A172 (cell line): Measurements from ENCODE around the gene LCP2. TPM values are rescaled to one million over a fixed set of nuclear protein-coding genes. Genes with fewer than 3 reads are reported as not detected.

Experiments
- DNase-seq: peaks from one replicate; pipeline ENCODE4 v3.0.0-alpha.2; 2015; ENCODE audit warnings: low spot score
- total RNA-seq: library from RNA; depleted of rRNA; stranded (reverse); fragments of >200 nt; shearing (Covaris generic); gene quantifications from 2 replicates; pipeline ENCODE4 v1.2.3, GENCODE V29; 2014

The LCP2 gene
- total RNA-seq, 1 experiment from 2014 or later: not detected

DNA sequence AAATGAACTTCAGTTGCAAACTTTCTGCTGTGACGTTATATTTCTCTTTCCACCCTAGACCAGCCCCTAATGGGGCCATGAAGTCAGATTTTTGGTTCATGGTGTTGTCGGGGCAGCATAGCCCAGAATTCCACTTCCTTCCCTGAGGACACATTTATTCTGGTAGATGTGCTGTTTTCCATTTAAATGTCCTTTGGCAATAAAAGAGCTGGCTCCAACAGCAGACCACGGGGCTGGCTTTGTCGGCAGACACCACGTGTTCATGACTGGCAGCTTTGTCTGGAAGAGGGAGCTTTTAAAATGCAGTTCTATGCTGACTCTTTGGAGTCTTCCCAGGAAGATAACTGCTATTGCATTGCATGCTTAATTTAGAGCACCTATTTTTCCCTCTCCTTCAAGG, 17.6 kb upstream of the LCP2 start:
- peak; percentile 22 for DNase-seq

- no peak for DNase-seq
These were observed 17.0 kb upstream of the LCP2 start for GRCh38 chr5:170314541-170315095.

DNA sequence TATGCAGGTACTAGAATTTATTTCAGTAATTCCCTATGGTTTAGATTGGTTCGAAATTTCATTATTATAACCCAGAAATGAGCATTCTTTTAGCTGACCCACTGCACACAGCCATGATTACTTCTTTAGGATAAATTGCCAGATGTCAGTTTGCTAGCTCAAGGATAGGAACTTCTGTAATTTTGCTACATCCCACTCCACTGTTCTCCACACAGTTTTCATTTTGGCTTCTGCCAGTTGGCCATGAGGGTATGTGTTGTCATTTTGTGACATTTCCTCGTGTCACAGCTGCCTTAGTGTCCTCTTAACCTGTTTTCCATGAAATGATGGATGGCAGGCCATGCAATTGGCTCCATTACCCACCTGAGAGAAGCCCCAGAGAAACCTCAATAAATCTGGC, 16.2 kb upstream of the LCP2 start:
- DNase-seq: no peak

DNA sequence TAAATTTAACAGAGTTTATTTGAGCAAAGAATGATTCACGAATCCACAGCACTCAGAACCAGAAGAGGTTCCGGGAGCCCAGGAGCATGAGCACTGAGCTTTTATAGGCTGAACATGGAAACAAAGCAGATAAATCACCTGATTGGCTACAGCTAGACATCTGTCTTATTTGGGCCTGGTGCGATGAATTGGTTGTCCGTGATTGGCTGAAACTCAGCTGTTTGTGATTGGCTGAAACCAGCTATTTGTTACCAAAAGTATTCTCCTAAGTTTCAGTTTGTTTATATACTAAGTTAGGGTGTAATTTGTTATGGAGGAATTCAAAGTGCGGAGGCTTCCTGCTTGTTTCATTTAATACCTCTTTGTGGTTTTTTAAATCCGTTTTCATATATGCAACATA, 15.8 kb upstream of the LCP2 start:
- no peak for DNase-seq

DNA sequence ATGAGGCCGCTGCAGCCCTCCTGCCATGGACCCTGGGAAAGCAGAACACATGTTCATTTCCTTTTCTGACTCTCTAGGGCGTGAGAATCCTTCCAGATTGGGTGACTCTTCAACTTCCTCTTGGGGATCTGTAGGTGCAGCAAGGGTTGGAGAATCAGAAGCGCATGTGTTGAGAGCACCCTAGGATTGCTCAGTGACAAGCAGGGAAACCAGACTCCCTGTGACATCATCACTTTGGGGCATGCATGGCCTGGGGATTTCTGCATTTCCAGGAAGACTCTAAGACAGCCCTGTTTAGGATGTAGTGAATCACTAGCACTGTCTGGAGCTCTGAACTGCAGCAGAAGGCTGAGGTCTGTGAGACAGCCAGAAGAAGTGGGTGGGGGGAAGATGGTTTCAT, 15.1 kb upstream of the LCP2 start:
- DNase-seq: peak; percentile 47

DNA sequence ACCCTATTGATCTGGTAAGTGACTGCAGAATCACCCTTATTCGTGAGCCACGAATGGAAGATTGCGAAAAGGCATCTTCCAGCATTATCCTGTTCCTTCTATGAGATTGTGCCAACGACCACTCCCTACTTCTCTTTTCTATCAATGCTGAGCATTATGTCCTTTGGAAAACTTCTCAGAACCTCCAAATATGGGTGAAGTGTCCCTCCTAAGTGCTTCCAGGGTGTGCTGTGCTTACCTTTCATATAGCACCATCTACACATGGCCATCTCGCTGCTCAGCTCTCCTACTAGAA, 14.7 kb upstream of the LCP2 start:
- no peak for DNase-seq

GRCh38 chr5:170311511-170312300, 14.1 kb upstream of the LCP2 start:
- DNase-seq: peak; percentile 10

- no peak for DNase-seq
These were observed 12.8 kb upstream of the LCP2 start for GRCh38 chr5:170310256-170310926.

GRCh38 chr5:170308686-170309085, 11.1 kb upstream of the LCP2 start:
- DNase-seq: no peak

GRCh38 chr5:170307575-170308465, 10.2 kb upstream of the LCP2 start:
- peak; percentile 66 for DNase-seq

DNA sequence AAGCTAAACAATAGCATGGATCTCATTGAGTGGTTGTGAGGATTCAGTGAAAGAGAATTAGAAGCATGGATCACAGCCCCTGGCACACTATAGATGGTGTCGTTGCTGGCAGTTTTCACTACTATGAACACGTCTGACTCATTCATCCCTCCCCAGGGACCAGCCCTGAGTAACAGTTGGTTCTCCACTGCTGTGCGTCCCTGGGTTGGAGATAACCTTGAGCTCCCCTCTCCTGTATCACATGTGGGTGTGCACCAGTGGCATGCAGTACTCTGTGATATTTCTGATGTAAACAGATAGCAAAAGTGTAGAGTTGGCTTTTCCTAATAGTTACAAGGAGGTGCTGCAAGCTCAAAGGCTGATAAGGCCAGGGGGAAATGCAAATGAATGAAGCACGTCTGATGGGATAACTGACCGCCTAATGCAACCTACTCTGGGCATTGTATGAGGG, 8.8 kb upstream of the LCP2 start:
- peak; percentile 48 for DNase-seq

GRCh38 chr5:170305646-170306025, 8.1 kb upstream of the LCP2 start:
- DNase-seq: no peak

DNA sequence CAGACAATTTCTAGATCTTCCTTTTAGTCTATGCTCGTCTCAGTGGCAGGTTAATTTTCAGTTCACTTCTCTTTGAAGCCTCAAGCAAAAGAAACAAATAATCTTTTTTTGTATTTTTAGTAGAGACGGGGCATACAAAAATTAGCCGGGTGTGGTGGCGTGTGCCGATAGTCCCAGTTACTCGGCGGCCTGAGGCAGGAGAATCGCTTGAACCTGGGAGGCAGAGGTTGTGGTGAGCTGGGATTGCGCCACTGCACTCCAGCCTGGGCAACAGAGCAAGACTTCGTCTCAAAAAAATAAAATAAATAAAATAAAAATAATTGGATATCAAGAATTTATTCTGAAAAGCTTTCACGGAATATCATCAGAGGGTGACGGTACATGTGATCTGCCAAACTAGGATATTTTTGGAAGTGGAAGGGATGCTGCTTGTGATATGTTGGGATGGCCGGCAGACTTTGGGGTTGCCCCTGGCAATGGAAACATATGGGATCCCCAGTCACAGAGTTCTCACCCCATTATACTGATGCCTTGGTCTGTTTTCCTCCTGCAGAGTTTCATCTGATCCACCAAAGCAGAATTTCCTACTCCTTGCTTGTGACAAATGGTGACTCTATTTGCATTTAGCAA, 7.6 kb upstream of the LCP2 start:
- no peak for DNase-seq

- no peak for DNase-seq
These were observed 6.0 kb upstream of the LCP2 start for GRCh38 chr5:170303549-170303948.

DNA sequence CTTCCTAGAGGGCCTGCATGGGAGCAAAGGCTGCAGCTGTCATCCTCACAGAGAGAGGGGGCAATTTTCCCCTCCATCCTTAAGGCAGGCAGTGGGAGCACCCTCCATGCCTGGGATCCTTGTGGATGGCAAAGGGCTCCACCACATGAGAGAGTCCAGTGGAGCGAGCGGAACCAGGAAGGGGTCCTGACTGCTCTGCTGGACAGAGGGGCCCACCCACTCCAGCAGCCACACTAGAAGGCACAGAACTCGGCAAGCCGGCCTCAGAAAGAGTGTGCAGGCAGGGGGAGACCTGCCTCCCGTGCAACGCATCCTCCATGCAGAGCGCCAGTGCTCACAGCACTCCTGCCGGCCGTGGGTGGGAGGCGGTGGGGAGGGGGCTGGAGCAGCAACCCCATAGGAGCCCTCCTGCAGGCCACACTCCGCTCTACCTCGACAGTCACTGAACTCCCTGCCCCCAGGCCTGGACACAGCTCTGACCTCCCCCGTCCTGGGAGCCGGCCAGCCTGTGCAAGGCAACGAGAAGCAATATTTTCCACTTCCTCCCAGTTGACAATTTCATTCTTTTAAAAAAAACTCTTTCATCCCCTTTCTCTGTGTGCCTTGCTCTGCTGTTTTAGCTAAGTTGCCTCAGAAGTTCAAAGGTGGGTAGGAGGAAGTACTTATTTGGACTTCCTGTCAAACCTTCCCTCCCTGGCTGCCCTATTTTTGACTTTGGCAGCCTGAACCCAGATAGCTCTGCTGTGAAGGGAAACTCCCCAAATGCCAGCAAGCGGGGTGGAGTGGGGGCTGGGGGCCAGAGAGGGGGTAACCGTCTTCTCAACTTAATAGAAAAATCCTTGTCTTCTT, 5.3 kb upstream of the LCP2 start:
- DNase-seq: no peak

GRCh38 chr5:170301981-170302652, 4.5 kb upstream of the LCP2 start:
- DNase-seq: no peak

DNA sequence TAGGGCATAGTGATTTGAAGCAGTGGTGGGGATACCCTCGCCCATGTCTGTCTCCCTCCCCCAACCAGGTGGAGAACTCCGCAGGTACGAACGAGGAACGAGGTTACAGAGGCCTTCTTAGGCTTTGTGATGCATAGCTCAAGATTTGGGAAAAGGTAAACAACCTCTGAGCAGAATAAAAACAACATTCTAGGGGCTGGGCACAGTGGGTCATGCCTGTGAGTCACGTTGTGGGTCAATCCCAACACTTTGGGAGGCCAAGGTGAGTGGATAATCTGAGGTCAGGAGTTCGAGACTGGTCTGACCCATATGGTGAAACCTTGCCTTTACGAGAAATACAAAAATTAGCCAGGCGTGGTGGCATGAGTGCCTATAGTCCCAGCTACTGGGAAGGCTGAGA, 3.6 kb upstream of the LCP2 start:
- DNase-seq: no peak

DNA sequence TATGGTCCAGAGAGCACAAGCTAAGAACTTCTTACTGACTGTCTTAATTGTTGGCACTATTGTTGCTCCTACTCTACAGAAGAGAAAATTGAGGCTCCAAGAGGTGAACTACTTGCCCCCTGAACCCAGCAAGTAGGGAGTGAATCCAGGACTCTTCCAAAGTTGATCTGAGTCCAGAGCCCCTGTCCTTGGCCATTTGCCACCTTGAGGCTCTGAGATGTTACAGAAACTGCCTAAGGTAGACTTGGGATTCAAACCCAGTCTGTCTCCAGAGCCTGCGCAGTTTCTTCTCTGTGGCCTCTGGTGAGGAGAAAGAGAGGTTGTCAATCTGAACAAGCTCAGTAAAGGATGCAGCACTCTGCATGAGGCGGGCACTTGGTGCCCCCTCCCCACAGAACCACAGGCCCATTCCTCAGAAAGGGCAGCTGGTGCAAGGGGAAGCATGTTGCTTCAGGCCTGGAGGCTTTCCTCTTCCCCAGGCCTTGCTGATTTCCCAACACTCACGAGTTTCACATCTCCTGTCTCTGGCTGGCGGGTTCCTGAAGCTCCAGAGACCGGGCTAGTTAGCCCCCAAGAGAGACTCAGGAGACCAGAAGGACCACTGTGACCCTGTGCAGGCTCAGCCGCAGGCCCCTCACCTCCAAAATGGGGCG, 2.9 kb upstream of the LCP2 start:
- no peak for DNase-seq

DNA sequence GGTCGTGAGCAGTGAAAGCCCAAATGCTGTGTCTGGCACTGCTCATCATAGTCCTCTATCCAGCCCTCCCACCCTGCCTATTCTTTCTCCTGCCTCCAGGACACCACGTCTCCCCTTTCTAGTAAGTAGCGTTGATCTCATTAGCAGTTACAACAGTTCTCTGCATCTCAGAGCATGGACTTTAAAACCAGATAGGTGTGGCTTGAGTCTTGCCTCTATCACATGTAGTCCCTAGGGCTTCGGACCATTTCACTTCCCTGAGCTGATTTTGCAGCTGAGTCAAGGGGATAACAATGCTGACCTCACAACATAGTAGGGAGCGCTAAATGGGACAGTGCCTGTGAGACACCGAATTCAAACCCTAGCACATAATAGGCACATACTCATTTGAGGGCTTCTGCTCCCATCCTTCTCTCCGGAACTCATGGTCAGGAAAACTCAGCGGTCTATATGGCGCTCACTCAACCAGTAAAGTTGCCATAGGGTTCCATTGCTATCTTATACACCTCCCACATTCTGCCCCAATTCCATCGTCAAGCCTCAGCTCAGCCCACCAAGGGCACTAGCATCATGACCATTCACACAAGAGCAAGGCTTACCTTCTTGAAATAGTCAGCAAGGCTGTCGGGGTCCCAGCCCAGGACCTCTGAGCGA, 515 bp downstream of the LCP2 start:
- no peak for DNase-seq
